ENCODE results near the gene COQ7.

- TF ChIP-seq POLR2A (IDR thresholded peaks at IDR 0.05; ENCODE audit: borderline replicate concordance, extremely low read depth, insufficient read depth, insufficient read length) (no peak), CTCF (IDR thresholded peaks at IDR 0.05 in 2 of 3, conservative IDR thresholded peaks at IDR 0.05 in 1 of 3; ENCODE audit: borderline replicate concordance in 1 of 3, insufficient read depth in 1 of 3, low read depth in 2 of 3, low read length in 2 of 3) (no peak), MAX (IDR thresholded peaks at IDR 0.05) (no peak), EZH2 (IDR thresholded peaks at IDR 0.05) (no peak), JUND (IDR thresholded peaks at IDR 0.05) (no peak), TCF7L2 (IDR thresholded peaks at IDR 0.05; ENCODE audit: borderline replicate concordance, extremely low read depth, insufficient read depth, insufficient read length) (no peak), REST (IDR thresholded peaks at IDR 0.05; ENCODE audit: low read depth) (no peak), POLR2AphosphoS5 (IDR thresholded peaks at IDR 0.05; ENCODE audit: low read depth, low read length) (no peak), YY1 (IDR thresholded peaks at IDR 0.05; ENCODE audit: extremely low read depth, insufficient replicate concordance, low read depth, low read length) (no peak), ZBTB33 (IDR thresholded peaks at IDR 0.05; ENCODE audit: extremely low read depth, insufficient replicate concordance, low read length) (no peak), RAD21 (IDR thresholded peaks at IDR 0.05; ENCODE audit: low read depth) (no peak), FOSL1 (IDR thresholded peaks at IDR 0.05; ENCODE audit: low read depth) (no peak)
Measured at GRCh38 chr16:19075511-19075910, 8.1 kb downstream of the COQ7 start.
